Trophoblast cell (in vitro differentiated cells and primary cell): ENCODE data around the gene MAPK11.

Source experiments
- DNase-seq, 2 donors: peaks; one replicate each; pipeline ENCODE4 v3.0.0-alpha.2; 2016
- H2AFZ ChIP-seq: 2 replicates; pipeline ENCODE4 v1.6.1; 2013; ENCODE audit warnings: low read length, moderate library complexity, mild to moderate bottlenecking; ENCODE audit not compliant: insufficient read depth, poor library complexity
- H2AK5ac ChIP-seq: 2 replicates; pipeline ENCODE4 v1.6.1; 2013; ENCODE audit warnings: mild to moderate bottlenecking, low read length
- H2BK120ac ChIP-seq: 2 replicates; pipeline ENCODE4 v1.6.1; 2013; ENCODE audit warnings: low read length, mild to moderate bottlenecking, moderate library complexity; ENCODE audit not compliant: insufficient read depth, poor library complexity
- H2BK12ac ChIP-seq: 2 replicates; pipeline ENCODE4 v1.6.1; 2013; ENCODE audit warnings: mild to moderate bottlenecking, low read length, moderate library complexity
- H2BK5ac ChIP-seq: 2 replicates; pipeline ENCODE4 v1.6.1; 2013; ENCODE audit warnings: low read length, low read depth, moderate library complexity, mild to moderate bottlenecking; ENCODE audit not compliant: poor library complexity
- H3K14ac ChIP-seq: 2 replicates; pipeline ENCODE4 v1.6.1; 2013; ENCODE audit warnings: mild to moderate bottlenecking, low read length
- H3K18ac ChIP-seq: 2 replicates; pipeline ENCODE4 v1.6.1; 2013; ENCODE audit warnings: mild to moderate bottlenecking, low read length
- H3K23ac ChIP-seq: 2 replicates; pipeline ENCODE4 v1.6.1; 2013; ENCODE audit warnings: low read length
- H3K27ac ChIP-seq: 2 replicates; pipeline ENCODE4 v1.5.1; 2013; ENCODE audit warnings: low read depth, mild to moderate bottlenecking, inconsistent platforms, low read length, moderate library complexity
- H3K27me3 ChIP-seq: 2 replicates; pipeline ENCODE4 v1.6.1; 2013; ENCODE audit warnings: inconsistent platforms, mild to moderate bottlenecking, low read length, moderate library complexity; ENCODE audit not compliant: insufficient read depth
- H3K36me3 ChIP-seq, 2 experiments: 1 replicate in 1 of 2; 2 replicates in 1 of 2; pipeline ENCODE4 v1.6.1; 2013; ENCODE audit warnings: low read length in 2 of 2, mild to moderate bottlenecking in 2 of 2, moderate library complexity in 1 of 2; ENCODE audit not compliant: insufficient read depth in 2 of 2, control insufficient read depth in 1 of 2
- H3K4ac ChIP-seq: 2 replicates; pipeline ENCODE4 v1.6.1; 2013; ENCODE audit warnings: low read depth, mild to moderate bottlenecking, low read length, moderate library complexity
- H3K4me1 ChIP-seq, 2 experiments: 1 replicate in 1 of 2; 2 replicates in 1 of 2; pipeline ENCODE4 v1.6.1; 2013; ENCODE audit warnings: low read length in 2 of 2, mild to moderate bottlenecking in 2 of 2, moderate library complexity in 1 of 2; ENCODE audit not compliant: insufficient read depth in 2 of 2, control insufficient read depth in 1 of 2
- H3K4me2 ChIP-seq: 2 replicates; pipeline ENCODE4 v1.6.1; 2013; ENCODE audit warnings: inconsistent platforms, mild to moderate bottlenecking, low read length, moderate library complexity
- H3K4me3 ChIP-seq: 2 replicates; pipeline ENCODE4 v1.5.1; 2013; ENCODE audit warnings: mild to moderate bottlenecking, low read depth, low read length, inconsistent platforms
- H3K79me1 ChIP-seq: one replicate; pipeline ENCODE4 v1.6.1; 2013; ENCODE audit warnings: low read length
- H3K79me2 ChIP-seq: 2 replicates; pipeline ENCODE4 v1.6.1; 2013; ENCODE audit warnings: low read length, mild to moderate bottlenecking; ENCODE audit not compliant: control insufficient read depth, insufficient read depth, poor library complexity
- H3K9ac ChIP-seq: 2 replicates; pipeline ENCODE4 v1.6.1; 2013; ENCODE audit warnings: mild to moderate bottlenecking, low read length
- H3K9me3 ChIP-seq: 2 replicates; pipeline ENCODE4 v1.6.1; 2013; ENCODE audit warnings: low read depth, mild to moderate bottlenecking, control low read depth, inconsistent platforms, low read length; ENCODE audit not compliant: insufficient read depth
- H4K12ac ChIP-seq: 2 replicates; pipeline ENCODE4 v1.6.1; 2013; ENCODE audit warnings: low read depth, mild to moderate bottlenecking, low read length, moderate library complexity
- H4K8ac ChIP-seq: 2 replicates; pipeline ENCODE4 v1.6.1; 2013; ENCODE audit warnings: low read depth, mild to moderate bottlenecking, low read length, moderate library complexity
- H4K91ac ChIP-seq: one replicate; pipeline ENCODE4 v1.6.1; 2013; ENCODE audit warnings: low read depth, mild to moderate bottlenecking, low read length, moderate library complexity
- WGBS: extraction: QIAGEN DNeasy Blood & Tissue Kit; methylation state at CpG from one replicate; pipeline ENCODE4 v1.1.7; 2013; ENCODE audit warnings: missing lambda C conversion rate; ENCODE audit not compliant: insufficient read length, insufficient coverage; ENCODE audit errors: extremely low coverage; 5-methylcytosine and 5-hydroxymethylcytosine counted together

MAPK11 gene

DNA sequence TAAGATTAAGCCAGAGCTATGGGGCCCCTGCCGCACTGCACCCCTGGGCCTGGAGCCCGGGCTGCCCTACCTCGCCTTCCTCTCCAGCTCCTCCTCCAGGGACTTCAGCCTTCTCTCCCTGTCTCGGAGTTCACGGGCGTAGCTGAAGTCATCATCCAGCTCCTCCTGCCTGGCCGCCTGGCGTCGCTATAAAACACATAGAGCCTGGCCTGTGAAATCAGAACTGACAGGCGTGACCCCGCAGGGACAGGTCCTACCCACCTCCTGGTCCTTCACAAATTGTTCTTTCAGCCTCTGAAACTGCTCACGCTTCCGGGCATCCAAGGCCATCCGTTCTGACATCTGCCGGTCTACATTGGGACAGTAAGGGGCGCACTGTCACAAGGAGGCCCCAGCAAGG lies 46.1 kb downstream of the MAPK11 start:
- Histone ChIP-seq H3K18ac (no peak overlapping the region), H3K4me1 (no peaks in the 10 kb centered on the region), H2AFZ (no peak overlapping the region), H2BK12ac (no peak overlapping the region), H3K79me1 (no peaks in the 10 kb centered on the region), H3K27ac (no peak overlapping the region), H2AK5ac (no peak overlapping the region), H3K9ac (no peak overlapping the region), H4K8ac (no peak overlapping the region), H3K14ac (no peak overlapping the region), H4K91ac (no peak overlapping the region), H3K4me3 (no peak overlapping the region), H2BK120ac (no peak overlapping the region), H3K36me3 (peaks cover 63 to 72% of the 10 kb centered on the region in 2 experiments), H3K4ac (no peak overlapping the region), H4K12ac (no peak overlapping the region), H3K4me2 (no peak overlapping the region), H3K23ac (no peak overlapping the region), H3K27me3 (no peaks in the 10 kb centered on the region), H3K79me2 (no peaks in the 10 kb centered on the region), H2BK5ac (no peak overlapping the region), H3K9me3 (peaks cover 10% of the 10 kb centered on the region)
- no CpG with 5 or more reads among the region's 16 CpGs for WGBS
- no peak for DNase-seq

DNA sequence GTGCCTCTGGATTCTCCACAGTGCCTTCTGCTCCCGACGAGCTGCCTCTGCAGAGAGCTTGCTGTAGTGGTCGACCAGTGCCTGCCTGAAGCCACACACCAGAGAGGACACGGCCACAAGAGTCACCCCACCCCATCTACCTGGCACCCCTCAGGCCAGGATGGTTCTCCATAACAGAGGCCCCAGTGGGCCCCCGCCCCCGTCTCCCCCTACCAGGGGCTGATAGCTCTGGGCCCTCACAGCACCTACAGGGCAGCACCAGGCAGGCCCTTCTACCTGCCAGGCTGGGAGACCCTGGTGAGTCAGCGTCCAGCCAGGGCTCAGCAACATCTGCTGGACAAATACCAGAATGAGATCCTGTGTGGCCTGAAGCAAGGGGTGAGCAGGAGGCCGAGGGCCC lies 47.7 kb downstream of the MAPK11 start:
- Histone ChIP-seq H2BK12ac (no peak overlapping the region), H3K23ac (no peak overlapping the region), H3K27ac (no peak overlapping the region), H2BK120ac (no peak overlapping the region), H3K79me1 (no peaks in the 10 kb centered on the region), H3K4me3 (no peak overlapping the region), H4K8ac (no peak overlapping the region), H3K9me3 (peaks cover 10% of the 10 kb centered on the region), H4K91ac (no peak overlapping the region), H3K4me2 (no peak overlapping the region), H3K9ac (no peak overlapping the region), H3K14ac (no peak overlapping the region), H2AK5ac (no peak overlapping the region), H3K18ac (no peak overlapping the region), H3K79me2 (no peaks in the 10 kb centered on the region), H2AFZ (no peak overlapping the region), H3K36me3 (peaks cover 76 to 82% of the 10 kb centered on the region in 2 experiments), H3K27me3 (no peaks in the 10 kb centered on the region), H3K4ac (no peak overlapping the region), H2BK5ac (no peak overlapping the region), H4K12ac (no peak overlapping the region), H3K4me1 (no peaks in the 10 kb centered on the region)
- WGBS, result no CpG with 5 or more reads among the region's 8 CpGs
- DNase-seq, result no peak

DNA sequence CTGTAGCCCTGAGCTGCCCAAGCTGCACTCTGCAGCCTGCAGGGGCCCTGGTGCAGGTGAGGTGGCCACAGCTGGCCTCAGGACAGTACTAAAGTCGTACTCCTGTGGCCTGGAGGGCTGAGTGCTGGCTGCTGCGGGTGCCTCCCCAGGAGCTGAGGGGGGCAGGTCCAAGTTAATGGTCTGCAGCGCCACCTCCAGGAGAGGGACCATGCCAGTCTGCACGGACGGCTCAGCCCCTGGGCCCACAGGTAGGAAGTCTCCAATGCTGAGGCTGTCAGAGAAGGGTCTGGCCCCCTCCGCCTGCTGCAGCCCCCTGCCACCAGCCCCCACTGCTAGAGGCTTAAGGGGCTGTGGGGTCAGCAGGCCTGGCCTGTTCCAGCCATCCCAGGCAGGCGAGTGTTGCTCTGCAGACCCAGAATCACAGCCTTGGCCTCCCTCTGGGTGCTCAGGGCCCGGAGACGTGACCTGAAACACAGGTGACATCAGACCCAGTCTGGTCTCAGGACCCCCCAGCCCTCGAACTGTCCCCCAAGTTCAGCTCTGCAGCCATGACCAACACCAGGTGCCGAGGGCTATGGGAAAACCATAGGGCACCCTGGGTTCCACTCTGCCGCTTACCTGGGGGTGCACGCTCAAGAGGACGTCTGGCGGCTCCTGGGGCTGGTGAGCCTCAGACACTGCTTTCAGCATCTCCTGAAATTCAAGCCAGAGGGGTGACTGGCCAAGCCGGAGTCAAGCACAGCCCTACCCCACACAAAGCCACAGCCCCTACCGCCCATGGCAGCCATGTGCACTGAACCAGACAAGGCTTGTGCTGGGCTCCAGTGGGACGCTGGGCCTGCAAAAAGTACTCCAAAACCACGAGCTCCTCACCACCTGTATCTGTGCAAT lies 48.5 kb downstream of the MAPK11 start:
- no peak overlapping the region for H2BK12ac ChIP-seq
- H3K27ac ChIP-seq, result no peak overlapping the region
- H3K9me3 ChIP-seq, result peaks cover 10% of the 10 kb centered on the region
- H3K36me3 ChIP-seq, result peaks cover 84 to 88% of the 10 kb centered on the region in 2 experiments
- no peaks in the 10 kb centered on the region for H3K79me1 ChIP-seq
- H3K9ac ChIP-seq, result no peak overlapping the region
- no peak overlapping the region for H3K4me3 ChIP-seq
- H4K8ac ChIP-seq, result no peak overlapping the region
- DNase-seq, result no peak
- H4K91ac ChIP-seq, result no peak overlapping the region
- no peak overlapping the region for H2BK5ac ChIP-seq
- H3K4me1 ChIP-seq, result no peaks in the 10 kb centered on the region
- no CpG with 5 or more reads among the region's 19 CpGs for WGBS
- H3K79me2 ChIP-seq, result no peaks in the 10 kb centered on the region
- H3K18ac ChIP-seq, result no peak overlapping the region
- H3K4ac ChIP-seq, result no peak overlapping the region
- no peak overlapping the region for H2BK120ac ChIP-seq
- H2AK5ac ChIP-seq, result no peak overlapping the region
- H3K14ac ChIP-seq, result no peak overlapping the region
- H3K23ac ChIP-seq, result no peak overlapping the region
- H2AFZ ChIP-seq, result no peak overlapping the region
- no peaks in the 10 kb centered on the region for H3K27me3 ChIP-seq
- no peak overlapping the region for H3K4me2 ChIP-seq
- H4K12ac ChIP-seq, result no peak overlapping the region

DNA sequence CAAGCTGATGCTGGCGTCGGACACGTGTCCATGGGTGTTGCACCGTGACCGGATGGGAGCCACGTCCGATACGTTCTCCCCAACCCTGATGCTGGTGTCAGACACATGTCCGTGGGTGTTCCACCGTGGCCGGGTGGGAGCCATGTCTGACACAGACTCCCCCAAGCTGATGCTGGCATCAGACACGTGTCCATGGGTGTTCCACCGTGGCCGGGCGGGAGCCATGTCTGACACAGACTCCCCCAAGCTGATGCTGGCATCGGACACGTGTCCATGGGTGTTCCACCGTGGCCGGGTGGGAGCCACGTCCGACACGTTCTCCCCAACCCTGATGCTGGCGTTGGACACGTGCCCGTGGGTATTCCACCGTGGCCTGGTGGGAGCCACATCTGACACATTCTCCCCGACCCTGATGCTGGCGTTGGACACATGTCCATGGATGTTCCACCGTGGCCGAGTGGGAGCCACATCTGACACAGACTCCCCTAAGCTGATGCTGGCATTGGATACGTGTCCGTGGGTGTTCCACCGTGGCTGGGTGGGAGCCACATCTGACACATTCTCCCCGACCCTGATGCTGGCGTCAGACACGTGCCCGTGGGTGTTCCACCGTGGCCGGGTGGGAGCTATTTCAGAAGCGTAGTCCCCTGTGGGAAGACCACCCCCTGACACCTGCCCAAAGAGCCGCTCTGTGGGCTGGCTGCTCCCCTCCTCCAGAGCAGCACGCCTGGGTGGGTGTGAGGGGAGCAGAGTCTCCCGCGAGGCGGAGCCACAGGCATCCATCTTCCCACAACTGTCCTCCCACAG lies 49.4 kb downstream of the MAPK11 start:
- whole genome bisulfite sequencing, result no CpG with 5 or more reads among the region's 45 CpGs
- H4K12ac ChIP-seq, result no peak overlapping the region
- H3K18ac ChIP-seq, result no peak overlapping the region
- H3K36me3 ChIP-seq, result peaks cover 89% of the 10 kb centered on the region in 2 experiments
- no peak for DNase-seq
- H3K4me3 ChIP-seq, result no peak overlapping the region
- H2BK120ac ChIP-seq, result no peak overlapping the region
- H2AFZ ChIP-seq, result no peak overlapping the region
- H3K79me1 ChIP-seq, result no peaks in the 10 kb centered on the region
- no peaks in the 10 kb centered on the region for H3K79me2 ChIP-seq
- no peaks in the 10 kb centered on the region for H3K4me1 ChIP-seq
- no peak overlapping the region for H4K8ac ChIP-seq
- H2BK12ac ChIP-seq, result no peak overlapping the region
- no peaks in the 10 kb centered on the region for H3K27me3 ChIP-seq
- peaks cover 10% of the 10 kb centered on the region for H3K9me3 ChIP-seq
- no peak overlapping the region for H2AK5ac ChIP-seq
- H4K91ac ChIP-seq, result no peak overlapping the region
- no peak overlapping the region for H2BK5ac ChIP-seq
- H3K23ac ChIP-seq, result no peak overlapping the region
- no peak overlapping the region for H3K4ac ChIP-seq
- H3K4me2 ChIP-seq, result no peak overlapping the region
- no peak overlapping the region for H3K9ac ChIP-seq
- H3K27ac ChIP-seq, result no peak overlapping the region
- no peak overlapping the region for H3K14ac ChIP-seq
